Right ventricle myocardium superior (tissue), 1 donor: ENCODE measurements around the gene CCNJL. TPM values are rescaled to one million over a fixed set of nuclear protein-coding genes. Genes with fewer than 3 reads are reported as not detected.

Experiments
- ATAC-seq: fragments of 200-7000 bp; cut with Tn5 transposase; one replicate; pipeline ENCODE4 v1.9.1; 2020; ENCODE audit warnings: mild to moderate bottlenecking; ENCODE audit not compliant: poor library complexity
- DNase-seq: peaks from one replicate; pipeline ENCODE4 v3.0.0-alpha.2; 2020
- intact Hi-C: fragments of 100-400 bp; cut with DNase I; formaldehyde crosslinking; loops from one replicate; pipeline ENCODE4 v1.11.2; 2022
- total RNA-seq: library from RNA; stranded (reverse); fragmentation: NEBNext Ultra II Directional; extraction: Animal tissue kit (Norgen Biotek cat#: 25700); gene quantifications from one replicate; pipeline ENCODE4 v1.2.1, GENCODE V29; 2021
- donor health status: DM: no; HTN: yes; CAD: no; lungs with severe emphysema.

CCNJL gene
- total RNA-seq, 1 donor from 2014 or later, result 6.8 TPM

DNA sequence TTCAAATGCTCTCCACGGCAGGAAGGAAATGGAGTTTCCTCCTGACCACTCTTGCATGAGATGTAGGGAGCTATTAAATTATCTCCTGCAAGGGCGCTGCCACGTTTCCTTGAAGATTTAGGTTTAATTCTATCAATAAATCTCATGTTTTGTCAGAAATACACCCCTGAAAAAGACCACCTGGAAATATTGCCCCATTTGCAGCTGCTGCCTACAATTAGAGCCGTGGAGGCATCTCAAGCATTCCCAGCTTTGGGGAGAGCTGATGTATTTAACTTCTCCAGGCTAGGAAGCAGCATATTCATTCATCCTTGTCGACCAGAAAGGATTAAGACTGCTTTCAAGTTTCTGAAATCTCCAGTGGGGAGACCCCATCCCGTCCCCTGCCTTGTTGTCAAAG lies 40.5 kb downstream of the CCNJL start:
- ATAC-seq (no peak), DNase-seq (no peak)
- intact Hi-C loops, result no loop called here

DNA sequence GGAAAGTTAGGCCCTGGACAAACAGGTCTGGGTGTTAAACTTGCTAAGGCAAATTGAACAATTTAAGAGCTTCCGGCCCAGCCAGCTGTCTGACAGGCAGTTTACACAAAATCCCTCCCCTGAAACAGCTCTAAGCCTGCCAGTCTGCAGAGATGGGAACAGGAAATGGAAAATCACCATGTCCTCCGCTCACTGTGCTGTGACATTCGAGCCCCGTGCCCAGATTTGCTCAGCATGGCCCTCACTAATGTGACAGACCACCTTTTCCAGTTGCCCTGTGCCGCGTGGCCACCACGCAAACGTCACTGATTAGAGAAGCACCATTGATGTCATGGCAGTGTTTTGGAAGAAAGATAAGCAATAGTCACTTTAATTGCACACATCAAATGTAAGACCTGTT lies 41.0 kb downstream of the CCNJL start:
- intact Hi-C loops, result no loop called here
- ATAC-seq (peak; percentile 9), DNase-seq (no peak)

DNA sequence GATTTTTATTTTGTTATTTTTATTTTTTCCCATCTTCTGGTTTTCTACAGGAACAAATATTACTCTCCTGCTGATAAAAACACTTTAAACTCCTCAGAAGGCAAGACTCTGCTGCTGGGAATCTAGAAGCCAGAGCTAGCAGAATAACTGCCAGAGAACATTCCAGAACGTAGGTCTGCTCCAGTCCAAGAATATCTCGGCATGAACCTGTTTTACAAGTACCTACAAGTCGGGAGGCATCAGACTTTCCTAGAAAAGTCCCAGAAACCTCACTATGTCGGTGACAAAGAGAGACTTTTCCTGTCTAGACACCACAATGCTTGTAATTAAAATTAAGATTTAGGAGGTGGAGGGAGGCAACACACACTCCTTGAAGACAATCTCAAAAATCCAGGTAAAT lies 41.7 kb downstream of the CCNJL start:
- no peak for DNase-seq
- intact Hi-C loops, result no loop called here
- ATAC-seq, result no peak

DNA sequence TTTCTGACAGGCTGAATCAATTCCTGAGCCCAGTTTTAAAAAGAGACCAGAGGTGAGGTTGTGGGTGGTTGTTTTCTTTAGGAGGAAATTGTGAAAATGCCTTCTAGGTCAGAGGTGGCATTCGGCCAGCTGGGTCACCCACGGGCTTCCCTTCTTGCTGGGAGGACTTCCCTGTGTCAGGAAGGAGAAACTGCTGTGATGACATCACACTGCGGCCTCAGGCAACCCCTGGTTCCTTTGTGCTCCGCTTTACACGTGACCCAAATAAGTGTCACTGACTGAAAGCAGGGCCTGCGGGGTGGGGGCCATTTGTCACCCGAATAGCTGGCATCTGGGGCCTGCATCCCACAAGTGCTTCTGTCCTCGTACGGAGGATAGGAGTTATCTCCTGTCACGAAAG lies 43.3 kb downstream of the CCNJL start:
- intact Hi-C loops, result no loop called here
- ATAC-seq (peak; percentile 96), DNase-seq (peak; percentile 95)

DNA sequence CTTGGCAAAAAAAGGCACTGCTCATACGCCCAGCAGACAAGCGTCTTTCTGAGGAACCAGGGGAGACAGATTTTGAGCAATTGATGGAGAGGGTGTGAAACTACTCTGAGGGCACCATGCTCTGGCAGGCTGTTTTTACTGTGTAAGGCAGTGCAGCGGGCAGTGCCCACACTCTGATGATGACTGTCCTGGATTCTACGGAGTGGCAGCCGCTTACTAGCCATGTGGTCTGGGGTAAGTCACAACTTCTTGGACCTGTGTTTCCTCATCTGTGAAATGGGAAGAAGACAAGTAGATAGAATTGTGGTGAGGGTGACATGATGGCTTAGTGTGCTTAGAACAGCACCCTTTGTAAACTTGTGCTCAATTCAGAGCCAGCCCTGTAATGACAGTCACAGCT lies 44.2 kb downstream of the CCNJL start:
- DNase-seq, result no peak
- intact Hi-C loops, result no loop called here
- no peak for ATAC-seq

DNA sequence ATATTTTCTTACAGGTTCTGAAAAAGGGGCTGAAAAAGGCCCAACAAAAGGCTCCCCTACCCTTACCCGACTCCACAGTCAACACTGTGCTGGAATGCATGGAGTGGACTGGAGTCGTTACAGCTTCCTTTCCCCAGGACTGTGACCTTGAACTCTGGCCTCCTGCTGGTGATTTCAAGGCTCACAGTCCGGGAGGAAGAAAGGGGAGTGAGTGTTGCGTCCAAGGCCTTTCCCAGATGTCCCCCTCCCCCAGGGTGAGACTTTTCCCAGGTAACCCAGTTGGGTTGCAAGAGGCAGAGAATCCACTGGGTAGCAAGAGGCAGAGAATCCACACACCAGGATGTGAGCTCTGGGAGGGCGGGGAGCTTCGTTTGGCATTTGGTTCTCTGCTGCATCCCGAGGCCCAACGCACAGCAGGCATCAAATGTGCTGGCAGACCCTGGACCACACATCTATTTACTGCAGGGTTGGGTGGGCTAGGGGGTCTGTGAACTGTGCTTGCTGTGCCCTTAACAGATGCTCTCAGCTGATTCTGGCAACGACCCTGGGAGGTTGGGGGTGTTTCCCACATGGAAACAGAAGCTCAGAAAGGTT lies 45.5 kb downstream of the CCNJL start:
- ATAC-seq (no peak), DNase-seq (no peak)
- intact Hi-C loops, result no loop called here

DNA sequence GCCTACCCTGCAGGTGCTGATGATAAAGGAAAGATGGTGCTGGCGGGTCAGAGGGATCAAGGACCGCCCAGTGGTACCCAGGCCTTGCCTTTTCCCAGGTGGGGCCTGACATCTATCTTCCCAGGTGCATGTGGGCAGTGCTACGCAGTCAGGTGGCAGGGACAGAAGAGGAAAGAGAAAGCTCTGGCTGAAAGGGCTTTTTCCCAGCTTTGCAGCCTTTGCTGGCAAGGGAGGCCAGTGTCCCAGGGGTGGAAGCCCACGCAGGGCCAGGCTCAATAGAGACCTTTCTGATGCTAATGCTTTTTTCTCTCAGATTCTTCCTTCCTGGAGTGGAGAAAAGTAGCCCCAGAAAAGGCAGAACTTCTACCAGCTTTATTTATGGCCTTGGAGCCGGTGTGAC lies 46.3 kb downstream of the CCNJL start:
- no peak for ATAC-seq
- DNase-seq, result no peak
- intact Hi-C loops, result no loop called here

DNA sequence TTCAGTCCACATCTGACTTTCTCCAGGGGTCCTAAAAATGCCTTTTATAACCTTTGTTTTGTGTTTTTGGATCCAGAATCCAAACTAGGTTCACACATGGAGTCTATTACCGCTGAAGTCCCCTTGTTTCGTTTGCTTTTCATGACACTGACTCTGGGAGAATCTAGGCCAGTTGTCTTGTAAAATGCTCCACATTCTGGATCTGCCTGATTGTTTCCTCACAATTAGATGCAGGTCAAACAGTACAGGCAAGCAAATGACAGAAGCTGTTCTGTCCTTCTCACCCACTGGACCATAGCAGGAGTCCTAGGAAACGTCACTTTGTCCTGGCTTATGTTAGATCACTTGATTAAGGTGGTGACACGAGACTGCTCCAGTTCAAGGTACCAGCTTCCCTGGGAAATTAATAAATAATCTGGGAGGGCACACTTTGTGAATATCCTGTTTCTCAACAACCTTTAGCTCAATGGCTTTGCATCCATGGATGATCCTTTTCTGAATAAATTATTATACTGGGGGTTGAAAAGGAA lies 49.0 kb downstream of the CCNJL start:
- intact Hi-C loops, result no loop called here
- DNase-seq (no peak), ATAC-seq (no peak)

DNA sequence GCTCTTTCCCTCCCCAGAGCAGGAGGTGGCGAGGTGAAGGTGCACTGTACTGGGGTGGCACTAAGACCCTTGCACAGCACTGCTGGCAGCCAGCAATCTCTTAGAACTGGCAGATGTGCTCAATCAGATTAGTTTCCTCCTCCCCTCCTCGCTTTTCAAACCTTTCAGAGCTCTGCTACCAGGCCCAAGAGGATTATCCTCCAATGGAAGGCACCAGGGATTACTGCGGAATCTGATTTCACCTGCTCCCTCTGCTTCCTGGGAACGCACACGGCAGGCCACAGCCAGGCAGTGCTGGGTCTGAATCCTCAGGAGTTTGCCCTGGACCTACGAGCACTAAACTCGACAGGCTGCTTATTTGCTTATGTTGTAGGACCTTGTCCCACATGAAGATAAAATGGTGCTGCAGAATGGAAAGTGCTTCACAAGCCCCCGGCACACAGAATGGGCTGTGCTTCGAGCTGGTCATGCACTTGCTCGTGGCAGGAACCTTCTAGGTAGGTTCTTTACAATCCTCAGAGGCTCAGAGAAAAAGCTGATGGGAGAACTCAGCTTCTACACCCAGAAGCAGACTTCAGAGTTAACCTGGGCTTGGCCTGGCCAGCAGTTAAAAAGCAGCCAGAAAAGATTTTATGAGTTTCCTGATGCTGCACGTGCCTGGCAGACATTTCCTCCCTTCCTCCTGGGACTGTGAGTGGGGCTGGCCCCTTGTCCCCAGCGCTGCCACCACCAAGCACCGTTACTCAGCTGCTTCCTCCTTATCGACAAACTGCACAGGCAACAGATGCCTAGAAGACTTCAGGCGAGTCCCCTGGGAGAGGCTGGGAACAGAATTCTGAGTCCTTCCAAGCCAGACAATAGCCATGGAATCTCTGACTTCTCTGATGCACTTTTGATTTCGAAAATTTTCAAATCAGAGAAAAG lies 50.0 kb downstream of the CCNJL start:
- ATAC-seq, result no peak
- intact Hi-C loops, result no loop called here
- DNase-seq, result no peak

DNA sequence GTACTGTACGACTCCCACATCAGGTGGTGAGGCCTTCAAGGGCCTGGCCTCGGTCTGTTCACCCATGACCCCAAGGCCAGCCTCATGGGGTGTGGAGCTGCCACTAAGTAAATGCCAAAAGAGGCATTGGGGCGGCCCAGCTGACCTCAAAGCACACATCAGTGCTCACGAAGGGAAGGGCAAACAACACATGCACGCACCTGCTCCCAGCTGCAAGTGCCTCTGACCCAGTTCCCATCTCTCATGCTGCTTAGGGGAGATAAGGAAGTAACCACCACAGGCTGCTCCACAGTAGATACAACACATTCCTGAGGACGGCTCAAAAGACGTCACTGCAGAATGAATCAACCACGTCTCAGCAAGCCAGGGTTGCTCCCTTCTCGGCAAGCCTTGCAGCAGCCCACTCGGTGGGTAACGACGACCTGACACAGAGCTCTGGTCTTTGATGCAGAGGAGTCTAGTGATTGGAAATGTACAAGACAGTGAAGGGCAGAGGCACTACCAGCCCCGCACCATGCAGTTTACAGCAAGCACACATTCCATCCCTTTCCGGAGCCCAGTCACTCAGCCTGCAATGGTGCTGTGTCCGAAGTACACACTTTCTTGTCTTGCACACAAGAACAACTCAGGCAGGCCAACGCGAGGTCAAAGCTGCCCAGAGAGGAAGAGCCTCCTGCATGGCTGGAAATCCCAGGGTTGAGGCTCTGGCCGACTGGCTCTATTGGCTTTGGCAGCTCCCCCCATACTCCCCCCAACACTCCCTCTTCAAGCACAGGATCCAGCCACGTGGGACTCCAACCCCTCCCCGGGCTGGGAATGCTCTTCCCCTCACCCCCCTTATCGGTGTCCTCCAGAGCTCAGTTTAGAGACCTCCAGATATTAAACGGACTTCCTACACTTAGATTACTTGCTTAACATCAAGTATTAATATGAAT lies 51.2 kb downstream of the CCNJL start:
- DNase-seq, result no peak
- ATAC-seq, result peak; percentile 73
- intact Hi-C loops, result no loop called here

DNA sequence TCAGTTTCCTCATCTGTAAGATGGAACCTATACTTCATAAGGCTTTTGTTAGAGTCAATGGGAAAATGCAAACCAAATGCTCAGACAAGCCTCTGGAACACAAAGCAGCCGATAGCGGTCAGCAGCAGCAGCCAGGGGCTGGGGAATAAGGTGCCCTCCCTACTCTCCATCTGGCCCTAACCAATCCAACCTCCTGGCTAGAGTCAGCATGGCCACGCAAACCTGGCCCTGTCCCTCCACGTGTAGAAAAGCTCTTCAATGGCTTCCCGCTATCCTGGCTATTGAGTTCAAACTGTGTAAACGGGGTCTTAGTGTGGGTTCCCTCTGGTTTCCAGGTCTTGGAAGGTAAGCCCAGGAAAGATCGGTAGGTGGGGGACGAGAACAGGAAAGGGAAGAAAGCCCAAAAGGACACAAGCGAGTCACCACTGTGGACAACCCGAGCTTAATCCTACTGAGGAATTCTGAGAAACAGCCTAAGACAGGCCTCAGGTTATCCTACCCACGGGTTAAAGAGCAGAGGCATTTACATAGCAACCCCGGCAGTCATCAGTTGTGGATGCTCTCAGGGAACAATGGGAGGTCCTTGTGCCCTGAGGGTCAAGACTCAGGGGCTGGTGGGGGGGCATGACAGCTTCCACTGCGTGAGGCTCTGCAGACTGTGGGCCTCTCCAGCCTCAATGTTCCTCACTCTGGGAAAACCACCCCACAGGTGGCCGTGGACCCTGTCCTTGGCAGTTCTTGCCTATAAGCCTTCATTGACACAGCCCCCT lies 52.2 kb downstream of the CCNJL start:
- intact Hi-C loops, result no loop called here
- no peak for DNase-seq
- no peak for ATAC-seq

DNA sequence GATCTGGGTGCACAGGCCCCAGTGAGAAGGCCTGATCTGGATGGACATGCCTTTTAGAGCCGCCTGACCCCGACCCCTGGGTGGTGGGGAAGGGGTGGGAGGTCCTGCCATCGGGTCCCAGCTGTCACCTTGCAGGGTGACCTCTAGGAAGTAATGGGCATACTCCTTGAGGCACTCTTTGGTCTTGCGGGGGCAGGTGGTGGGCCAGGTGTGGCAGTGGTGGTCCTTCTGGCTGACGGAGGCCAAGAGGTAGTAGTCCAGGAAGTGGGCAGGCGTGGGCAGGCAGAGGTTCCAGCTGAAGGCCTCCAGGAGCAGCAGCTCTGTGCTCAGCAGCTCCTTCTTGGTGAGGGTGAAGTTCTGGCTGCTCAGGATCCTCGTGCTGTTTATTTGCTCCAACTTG lies 53.0 kb downstream of the CCNJL start:
- intact Hi-C loops, result no loop called here
- no peak for DNase-seq

DNA sequence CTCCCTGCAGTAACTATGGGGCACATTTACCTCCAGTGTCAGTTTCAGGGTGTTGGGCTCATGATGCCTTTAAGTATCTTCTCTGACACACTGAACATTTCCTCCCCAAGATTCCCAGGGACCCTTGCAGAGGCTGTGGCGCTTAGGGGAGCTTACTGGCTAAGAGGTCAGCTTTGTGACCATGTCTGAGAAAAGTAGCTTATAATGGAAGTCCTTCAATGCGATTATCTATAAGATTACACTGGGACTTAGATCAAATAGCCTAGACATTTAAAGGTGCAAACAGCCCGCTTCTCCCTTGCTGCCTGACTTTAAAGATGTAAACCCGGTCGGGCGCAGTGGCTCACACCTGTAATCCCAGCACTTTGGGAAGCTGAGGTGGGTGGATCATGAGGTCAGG lies 57.7 kb downstream of the CCNJL start:
- no peak for DNase-seq
- intact Hi-C loops, result no loop called here
- no peak for ATAC-seq

More for the DNA sequence above, 53.0 kb downstream of the CCNJL start:
- no peak for ATAC-seq

DNA sequence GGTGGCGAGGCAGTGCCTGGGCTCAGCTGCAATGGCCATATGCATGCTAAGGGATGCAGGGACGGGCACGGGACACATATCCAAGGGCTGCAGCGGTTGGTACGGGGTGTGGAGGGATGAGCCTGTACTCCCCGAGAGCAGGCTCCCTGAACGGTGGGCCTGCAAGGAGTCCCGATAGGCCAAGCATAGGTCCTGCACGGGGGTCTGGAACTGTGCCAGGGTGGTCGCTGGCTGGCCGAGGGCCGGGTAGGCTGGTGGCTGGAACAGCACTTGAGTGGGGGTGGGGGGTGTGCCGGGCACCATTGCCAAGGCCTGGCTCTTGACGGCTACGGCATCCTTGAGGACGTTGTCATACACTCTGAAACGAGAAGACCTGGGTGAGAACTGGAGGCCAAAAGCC lies 58.9 kb downstream of the CCNJL start:
- ATAC-seq (no peak), DNase-seq (no peak)
- intact Hi-C loops, result no loop called here

DNA sequence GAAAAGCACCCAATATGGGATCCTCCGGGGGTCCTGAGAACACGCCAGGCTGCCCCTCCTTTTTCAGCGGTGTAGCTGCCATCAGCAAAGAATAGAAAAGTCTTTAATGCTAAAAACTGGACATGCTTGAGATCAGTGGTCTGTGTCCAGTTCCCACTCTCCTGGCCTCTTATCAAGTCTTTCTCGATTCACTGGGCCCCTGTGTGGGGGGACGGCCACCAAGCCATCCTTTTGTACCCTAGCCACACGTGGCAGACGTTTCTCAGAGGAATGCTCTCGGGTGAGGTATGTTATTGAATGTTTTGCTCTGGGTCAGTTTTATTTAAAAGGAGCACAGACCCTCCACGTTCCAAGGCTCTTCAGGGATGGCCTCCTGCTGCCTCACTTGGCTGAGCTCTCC lies 59.4 kb downstream of the CCNJL start:
- DNase-seq (no peak), ATAC-seq (no peak)
- intact Hi-C loops, result no loop called here

DNA sequence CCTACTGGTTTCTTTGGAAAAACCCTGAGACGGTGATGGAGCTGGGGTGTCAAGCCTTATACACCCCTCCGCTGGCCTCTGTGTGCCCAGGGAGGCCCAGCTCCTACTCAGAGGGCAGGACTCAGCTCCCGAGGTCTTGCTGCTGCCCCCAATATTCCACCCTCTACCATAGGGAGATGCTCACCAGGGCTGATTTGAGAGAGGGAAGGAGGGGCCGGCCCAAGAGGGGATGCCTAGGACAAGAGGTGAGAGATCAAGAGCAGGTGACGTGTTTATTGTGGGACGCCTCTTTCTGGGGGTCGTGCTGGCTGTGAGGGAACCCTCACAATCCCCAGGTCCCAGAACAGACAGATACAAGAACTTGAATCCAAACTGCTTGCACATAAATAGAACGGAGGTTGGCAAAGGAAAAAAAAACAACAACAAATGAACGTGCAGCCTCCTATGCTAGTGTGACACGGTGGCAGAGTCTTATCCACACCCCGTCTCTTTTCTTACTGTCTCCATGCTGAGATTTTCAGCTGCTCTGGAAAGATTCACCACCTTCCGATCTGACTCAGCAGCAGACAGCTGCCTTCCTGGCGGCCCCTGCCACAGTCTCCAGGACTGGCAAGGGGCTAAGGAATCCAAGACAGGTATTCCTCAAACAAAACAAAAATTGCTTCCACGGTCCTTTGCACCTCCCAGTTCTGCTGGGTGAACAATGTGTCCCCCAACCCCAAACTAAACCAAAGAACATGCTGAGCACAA lies 60.8 kb downstream of the CCNJL start:
- no peak for ATAC-seq
- intact Hi-C loops, result no loop called here
- DNase-seq, result no peak

DNA sequence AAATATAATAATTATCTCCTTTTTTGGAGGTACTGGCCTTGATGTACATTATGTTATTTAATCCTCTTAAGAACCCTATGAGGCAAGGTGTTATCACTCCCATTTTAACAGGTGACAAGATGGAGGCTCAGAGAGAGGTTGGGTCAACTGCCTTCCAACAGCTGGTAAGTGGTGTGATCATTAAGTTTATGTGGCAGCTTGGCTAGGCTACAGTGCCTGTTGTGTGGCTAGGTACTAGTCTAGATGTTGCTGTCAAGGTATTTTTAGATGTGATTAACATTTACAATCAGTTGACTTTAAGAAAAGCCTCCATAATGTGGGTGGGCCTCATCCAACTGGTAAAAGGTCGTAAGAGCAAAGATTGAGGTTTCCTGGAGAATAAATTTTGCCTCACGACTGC lies 61.5 kb downstream of the CCNJL start:
- DNase-seq (no peak), ATAC-seq (no peak)
- intact Hi-C loops, result no loop called here

DNA sequence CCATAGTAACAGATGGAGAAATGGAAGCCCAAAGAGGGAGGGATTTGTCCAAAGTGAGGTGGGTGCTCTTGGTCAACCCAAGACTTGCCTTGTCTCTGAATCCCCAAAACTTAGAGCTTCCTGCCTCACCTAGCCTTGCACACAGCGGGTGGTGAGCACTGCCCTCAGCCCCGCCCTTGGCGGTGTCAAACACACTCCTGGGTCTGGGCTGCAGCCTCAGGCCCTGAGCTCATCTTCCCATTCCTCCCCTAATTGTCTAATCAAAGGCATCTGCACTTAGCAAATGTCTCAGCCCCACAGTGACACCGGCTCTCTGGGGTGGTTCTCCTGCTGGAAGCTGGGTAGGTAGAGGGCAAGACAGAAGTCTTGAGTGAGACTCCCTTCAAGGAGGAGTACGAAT lies 62.1 kb downstream of the CCNJL start:
- intact Hi-C loops, result no loop called here
- ATAC-seq (no peak), DNase-seq (no peak)
